NCI-H526 treated with DMSO at 0.1 percent for 48 hours (cell line): ENCODE measurements around the gene S100A10.
A peak's percentile ranks its signal among the peaks of the same experiment; 100 is the strongest.

Source experiments
- DNase-seq: peaks from one replicate; lab custom pipeline; 2025; lab: John Stamatoyannopoulos, UW

Gene S100A10

GRCh38 chr1:151935894-151936602 is 57.6 kb downstream of the S100A10 start:
- DNase-seq, result no peak

- DNase-seq, result no peak
These were observed 58.5 kb downstream of the S100A10 start for GRCh38 chr1:151935154-151935553.

- DNase-seq, result peak; percentile 70
These were observed 59.6 kb downstream of the S100A10 start for GRCh38 chr1:151934048-151934493.
